ENCODE data around the gene PTP4A1.
"Not testable (repeated sequence)": the region's sequence is repeated elsewhere in the genome, so short reads cannot be mapped to it uniquely, and the experiment has no call there.

Gene PTP4A1

GRCh38 chr6:63572044-63572746, at the start of gene PTP4A1, which contains the start of gene LOC128125822:
Gene PTP4A1 (plus strand): TSS chr6:63572480. CDS start chr6:63576881, 4,401 bp downstream.
Gene LOC128125822 (plus strand): TSS chr6:63572480.
- TF ChIP-seq EZH2phosphoT487 (IDR thresholded peaks at IDR 0.05; ENCODE audit: borderline replicate concordance, low read length) (no peak), CTCF (IDR thresholded peaks at IDR 0.05; ENCODE audit: low read depth, low read length, poor library complexity, severe bottlenecking) (no peak)
- Histone ChIP-seq H3K4me1 (ENCODE audit: control insufficient read depth, low read length) (peaks cover 25% of the 10 kb centered on the region), H3K27me3 (ENCODE audit: control insufficient read depth, low read length) (no peaks in the 10 kb centered on the region), H3F3A (ENCODE audit: control insufficient read depth, insufficient read depth) (no peaks in the 10 kb centered on the region), H3K9me3 (ENCODE audit: control insufficient read depth, insufficient read depth, low read length) (no peaks in the 10 kb centered on the region), H3K79me2 (ENCODE audit: control insufficient read depth, low read length) (peaks cover 54% of the 10 kb centered on the region), H3K36me3 (ENCODE audit: control insufficient read depth, low read length) (peaks cover 45% of the 10 kb centered on the region), H3K9me2 (replicated peaks; ENCODE audit: control insufficient read depth, low read length) (no peaks in the 10 kb centered on the region), H3K27ac (ENCODE audit: low read depth, low read length) (peak within 1 kb of the TSS; percentile 62), H4K20me1 (ENCODE audit: control insufficient read depth, insufficient read depth, low read depth, low read length) (peaks cover 17% of the 10 kb centered on the region; the same call in 1 of the 2 replicates), H3K4me2 (ENCODE audit: low read length) (peak within 1 kb of the TSS; percentile 76), H3K4me3 (ENCODE audit: low read length) (peak within 1 kb of the TSS; percentile 76)

GRCh38 chr6:63522911-63523287, 49.4 kb upstream of the PTP4A1 start:
- H3K4me3 ChIP-seq (ENCODE audit: low read length); H3F3A ChIP-seq (ENCODE audit: control insufficient read depth, insufficient read depth); H3K9me3 ChIP-seq (ENCODE audit: control insufficient read depth, insufficient read depth, low read length); H3K9me2 ChIP-seq (replicated peaks; ENCODE audit: control insufficient read depth, low read length); H4K20me1 ChIP-seq (ENCODE audit: control insufficient read depth, insufficient read depth, low read depth, low read length); H3K79me2 ChIP-seq (ENCODE audit: control insufficient read depth, low read length); H3K4me2 ChIP-seq (ENCODE audit: low read length); H3K36me3 ChIP-seq (ENCODE audit: control insufficient read depth, low read length); H3K27ac ChIP-seq (ENCODE audit: low read depth, low read length); H3K27me3 ChIP-seq (ENCODE audit: control insufficient read depth, low read length): not testable (repeated sequence)
- H3K4me1 ChIP-seq (ENCODE audit: control insufficient read depth, low read length), result peaks cover 10% of the 10 kb centered on the region

- no peaks in the 10 kb centered on the region for H3K9me3 ChIP-seq (ENCODE audit: control insufficient read depth, insufficient read depth, low read length)
- H4K20me1 ChIP-seq (ENCODE audit: control insufficient read depth, insufficient read depth, low read depth, low read length), result no peaks in the 10 kb centered on the region
- H3K4me2 ChIP-seq (ENCODE audit: low read length), result no peak overlapping the region
- no peaks in the 10 kb centered on the region for H3F3A ChIP-seq (ENCODE audit: control insufficient read depth, insufficient read depth)
- H3K4me3 ChIP-seq (ENCODE audit: low read length), result no peak overlapping the region
- no peaks in the 10 kb centered on the region for H3K27me3 ChIP-seq (ENCODE audit: control insufficient read depth, low read length)
- TF ChIP-seq EZH2phosphoT487 (IDR thresholded peaks at IDR 0.05; ENCODE audit: borderline replicate concordance, low read length) (no peak), CTCF (IDR thresholded peaks at IDR 0.05; ENCODE audit: low read depth, low read length, poor library complexity, severe bottlenecking) (no peak)
- H3K36me3 ChIP-seq (ENCODE audit: control insufficient read depth, low read length), result no peaks in the 10 kb centered on the region
- no peaks in the 10 kb centered on the region for H3K9me2 ChIP-seq (replicated peaks; ENCODE audit: control insufficient read depth, low read length)
- no peaks in the 10 kb centered on the region for H3K79me2 ChIP-seq (ENCODE audit: control insufficient read depth, low read length)
- H3K4me1 ChIP-seq (ENCODE audit: control insufficient read depth, low read length), result peaks cover 9% of the 10 kb centered on the region
- no peak overlapping the region for H3K27ac ChIP-seq (ENCODE audit: low read depth, low read length)
These were observed 48.6 kb upstream of the PTP4A1 start for GRCh38 chr6:63523630-63524029.

GRCh38 chr6:63525186-63525878, 46.9 kb upstream of the PTP4A1 start:
- no peak overlapping the region for H3K27ac ChIP-seq (ENCODE audit: low read depth, low read length)
- H3K27me3 ChIP-seq (ENCODE audit: control insufficient read depth, low read length), result no peaks in the 10 kb centered on the region
- H3K9me3 ChIP-seq (ENCODE audit: control insufficient read depth, insufficient read depth, low read length), result no peaks in the 10 kb centered on the region
- H4K20me1 ChIP-seq (ENCODE audit: control insufficient read depth, insufficient read depth, low read depth, low read length), result no peaks in the 10 kb centered on the region
- H3K4me2 ChIP-seq (ENCODE audit: low read length), result no peak overlapping the region
- no peaks in the 10 kb centered on the region for H3K9me2 ChIP-seq (replicated peaks; ENCODE audit: control insufficient read depth, low read length)
- H3F3A ChIP-seq (ENCODE audit: control insufficient read depth, insufficient read depth), result no peaks in the 10 kb centered on the region
- H3K4me1 ChIP-seq (ENCODE audit: control insufficient read depth, low read length), result no peaks in the 10 kb centered on the region
- H3K36me3 ChIP-seq (ENCODE audit: control insufficient read depth, low read length), result no peaks in the 10 kb centered on the region
- H3K79me2 ChIP-seq (ENCODE audit: control insufficient read depth, low read length), result no peaks in the 10 kb centered on the region
- TF ChIP-seq EZH2phosphoT487 (IDR thresholded peaks at IDR 0.05; ENCODE audit: borderline replicate concordance, low read length), result no peak
- TF ChIP-seq CTCF (IDR thresholded peaks at IDR 0.05; ENCODE audit: low read depth, low read length, poor library complexity, severe bottlenecking), result no peak
- no peak overlapping the region for H3K4me3 ChIP-seq (ENCODE audit: low read length)
